Measurements from ENCODE around the gene RNF224.

RNF224 gene

GRCh38 chr9:137278061-137278701 is 50.9 kb downstream of the RNF224 start:
- no peak overlapping the region for H3K4me3 ChIP-seq (ENCODE audit: low read length)
- no peak for DNase-seq (ENCODE audit: low read depth, low spot score)
